Lower lobe of right lung (tissue), 2 donors: Measurements from ENCODE around the gene HOXA7. TPM values are rescaled to one million over a fixed set of nuclear protein-coding genes. Genes with fewer than 3 reads are reported as not detected.

Experiments
- ATAC-seq, 2 donors: fragments of 200-7000 bp; cut with Tn5 transposase; one replicate each; pipeline ENCODE4 v1.9.1; 2020 to 2022; ENCODE audit warnings: mild to moderate bottlenecking in 2 of 2, moderate library complexity in 2 of 2
- DNase-seq: peaks from one replicate; pipeline ENCODE4 v3.0.0-alpha.2; 2020
- H3K27ac ChIP-seq: fragments of 200-600 bp; one replicate; pipeline ENCODE4 v1.8.0; 2022
- H3K27me3 ChIP-seq: fragments of 200-600 bp; one replicate; pipeline ENCODE4 v1.8.0; 2022; ENCODE audit warnings: low read depth
- H3K36me3 ChIP-seq: fragments of 200-600 bp; one replicate; pipeline ENCODE4 v1.8.0; 2022; ENCODE audit warnings: mild to moderate bottlenecking
- H3K4me1 ChIP-seq: fragments of 200-600 bp; one replicate; pipeline ENCODE4 v1.8.0; 2022
- H3K4me3 ChIP-seq: fragments of 200-600 bp; one replicate; pipeline ENCODE4 v1.8.0; 2022; ENCODE audit warnings: mild to moderate bottlenecking
- H3K9me3 ChIP-seq: fragments of 200-600 bp; one replicate; pipeline ENCODE4 v1.8.0; 2022
- CTCF ChIP-seq: fragments of 200-600 bp; IDR thresholded peaks from one replicate; pipeline ENCODE4 v1.8.0; 2022; ENCODE audit warnings: antibody characterized with exemption, mild to moderate bottlenecking
- intact Hi-C: fragments of 100-400 bp; cut with DNase I; formaldehyde crosslinking; loops from one replicate; pipeline ENCODE4 v1.11.0; 2022
- total RNA-seq: library from RNA; stranded (reverse); fragmentation: NEBNext Ultra II Directional; extraction: Animal tissue kit (Norgen Biotek cat#: 25700); gene quantifications from one replicate; pipeline ENCODE4 v1.2.1, GENCODE V29; 2021
- donor health status: DM: no; HTN: yes; CAD: no; lungs with severe emphysema.

The HOXA7 gene
- total RNA-seq, 1 donor from 2014 or later = 2.2 TPM

- TF ChIP-seq CTCF = no peak
- DNase-seq (no peak), ATAC-seq (no peak)
- peaks cover 41% of the 10 kb centered on the region for H3K4me1 ChIP-seq
- no peak overlapping the region for H3K4me3 ChIP-seq
- no peaks in the 10 kb centered on the region for H3K36me3 ChIP-seq
- H3K9me3 ChIP-seq = no peaks in the 10 kb centered on the region
- no peak overlapping the region for H3K27ac ChIP-seq
- intact Hi-C loops = loop anchor here (10.0 kb wide), 1 partner anchor 887 kb away; no protein-coding TSS in a partner anchor
- H3K27me3 ChIP-seq = peaks cover 94% of the 10 kb centered on the region
Measured at GRCh38 chr7:27197137-27198042, 40.9 kb upstream of the HOXA7 start.

GRCh38 chr7:27196287-27196767 is 39.9 kb upstream of the HOXA7 start:
- no peaks in the 10 kb centered on the region for H3K36me3 ChIP-seq
- ATAC-seq (peak in 1 of 2 donors; percentile 59), DNase-seq (peak; percentile 87)
- no peak overlapping the region for H3K4me3 ChIP-seq
- H3K27ac ChIP-seq = no peak overlapping the region
- intact Hi-C loops = loop anchor here (10.0 kb wide), 1 partner anchor 888 kb away; no protein-coding TSS in a partner anchor
- H3K9me3 ChIP-seq = no peaks in the 10 kb centered on the region
- peaks cover 94% of the 10 kb centered on the region for H3K27me3 ChIP-seq
- H3K4me1 ChIP-seq = peaks cover 46% of the 10 kb centered on the region
- peak; percentile 80 for TF ChIP-seq CTCF

GRCh38 chr7:27194686-27195379 is 38.4 kb upstream of the HOXA7 start:
- intact Hi-C loops = loop anchor here (10.0 kb wide), 1 partner anchor 890 kb away; no protein-coding TSS in a partner anchor
- Histone ChIP-seq H3K9me3 (no peaks in the 10 kb centered on the region), H3K4me3 (no peak overlapping the region), H3K36me3 (no peaks in the 10 kb centered on the region), H3K27me3 (peaks cover 96% of the 10 kb centered on the region), H3K27ac (no peak overlapping the region), H3K4me1 (peaks cover 34% of the 10 kb centered on the region)
- no peak for ATAC-seq
- TF ChIP-seq CTCF = no peak
- no peak for DNase-seq

- intact Hi-C loops = loop anchor here (10.0 kb wide), 1 partner anchor 891 kb away; no protein-coding TSS in a partner anchor
- H3K27ac ChIP-seq = no peak overlapping the region
- ATAC-seq = no peak
- no peaks in the 10 kb centered on the region for H3K36me3 ChIP-seq
- H3K9me3 ChIP-seq = no peaks in the 10 kb centered on the region
- TF ChIP-seq CTCF = no peak
- no peak overlapping the region for H3K4me3 ChIP-seq
- DNase-seq = no peak
- peaks cover 100% of the 10 kb centered on the region for H3K27me3 ChIP-seq
- H3K4me1 ChIP-seq = peaks cover 35% of the 10 kb centered on the region
Measured at GRCh38 chr7:27194002-27194352, 37.5 kb upstream of the HOXA7 start.

GRCh38 chr7:27193335-27194001 is 37.0 kb upstream of the HOXA7 start:
- no peaks in the 10 kb centered on the region for H3K36me3 ChIP-seq
- DNase-seq (no peak), ATAC-seq (no peak)
- peaks cover 36% of the 10 kb centered on the region for H3K4me1 ChIP-seq
- H3K27me3 ChIP-seq = peaks cover 100% of the 10 kb centered on the region
- H3K4me3 ChIP-seq = peak overlapping the region; percentile 46
- no peaks in the 10 kb centered on the region for H3K9me3 ChIP-seq
- intact Hi-C loops = loop anchor here (10.0 kb wide), 1 partner anchor 891 kb away; no protein-coding TSS in a partner anchor
- no peak overlapping the region for H3K27ac ChIP-seq
- TF ChIP-seq CTCF = no peak
